WERI-Rb-1 (cell line): ENCODE data around the gene WFS1.

Source experiments
- DNase-seq: peaks from one replicate; pipeline ENCODE4 v3.0.0-alpha.2; 2020
- H3K27ac ChIP-seq: fragments of 250-450 bp; sonication (Bioruptor Pico); 2 replicates; pipeline ENCODE4 v1.5.1; 2020; ENCODE audit warnings: mild to moderate bottlenecking, moderate library complexity
- H3K27me3 ChIP-seq: fragments of 250-450 bp; sonication (Bioruptor Pico); 2 replicates; pipeline ENCODE4 v1.5.1; 2021; ENCODE audit warnings: mild to moderate bottlenecking, low read depth, moderate library complexity; ENCODE audit not compliant: insufficient read depth, severe bottlenecking
- H3K36me3 ChIP-seq: fragments of 250-450 bp; sonication (Bioruptor Pico); 2 replicates; pipeline ENCODE4 v1.5.1; 2020; ENCODE audit warnings: mild to moderate bottlenecking, moderate library complexity
- H3K4me3 ChIP-seq: 2 replicates; pipeline ENCODE4 v1.5.1; 2011; ENCODE audit warnings: low read depth, mild to moderate bottlenecking, control low read depth, low read length
- H3K9me3 ChIP-seq: fragments of 250-450 bp; sonication (Bioruptor Pico); 2 replicates; pipeline ENCODE4 v1.5.1; 2021; ENCODE audit warnings: mild to moderate bottlenecking, moderate library complexity; ENCODE audit not compliant: severe bottlenecking
- TF ChIP-seq, protein P1 (sequence below): IDR thresholded peaks from 2 replicates; pipeline ENCODE4 v1.5.1; 2011; ENCODE audit warnings: low read depth, mild to moderate bottlenecking, control low read depth, inconsistent platforms, low read length

The WFS1 gene

DNA sequence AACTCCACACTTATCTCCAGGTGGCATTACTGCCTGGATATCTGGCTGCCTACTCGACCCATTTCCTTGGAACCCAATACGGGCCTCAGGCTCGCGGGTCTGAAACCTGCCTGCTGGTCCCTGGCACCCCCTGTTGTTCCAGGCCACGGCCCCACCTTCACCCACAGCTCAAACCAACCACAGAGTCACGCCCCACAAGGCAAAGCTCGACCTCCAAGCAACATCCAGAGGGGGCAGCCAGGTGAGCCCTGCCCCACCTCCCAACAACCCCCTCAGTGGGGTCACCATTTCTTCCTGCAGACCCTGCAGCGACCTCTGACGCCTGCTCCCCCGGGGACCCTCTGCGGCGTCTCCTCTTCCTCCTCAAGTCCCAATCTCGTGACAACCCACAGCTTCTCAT, 76.2 kb downstream of the WFS1 start:
- no peaks in the 10 kb centered on the region for H3K27me3 ChIP-seq
- H3K36me3 ChIP-seq, result no peaks in the 10 kb centered on the region
- no peak for DNase-seq
- no peak overlapping the region for H3K4me3 ChIP-seq
- no peak overlapping the region for H3K27ac ChIP-seq
- H3K9me3 ChIP-seq, result peaks cover 5% of the 10 kb centered on the region
- TF ChIP-seq, protein P1, sequence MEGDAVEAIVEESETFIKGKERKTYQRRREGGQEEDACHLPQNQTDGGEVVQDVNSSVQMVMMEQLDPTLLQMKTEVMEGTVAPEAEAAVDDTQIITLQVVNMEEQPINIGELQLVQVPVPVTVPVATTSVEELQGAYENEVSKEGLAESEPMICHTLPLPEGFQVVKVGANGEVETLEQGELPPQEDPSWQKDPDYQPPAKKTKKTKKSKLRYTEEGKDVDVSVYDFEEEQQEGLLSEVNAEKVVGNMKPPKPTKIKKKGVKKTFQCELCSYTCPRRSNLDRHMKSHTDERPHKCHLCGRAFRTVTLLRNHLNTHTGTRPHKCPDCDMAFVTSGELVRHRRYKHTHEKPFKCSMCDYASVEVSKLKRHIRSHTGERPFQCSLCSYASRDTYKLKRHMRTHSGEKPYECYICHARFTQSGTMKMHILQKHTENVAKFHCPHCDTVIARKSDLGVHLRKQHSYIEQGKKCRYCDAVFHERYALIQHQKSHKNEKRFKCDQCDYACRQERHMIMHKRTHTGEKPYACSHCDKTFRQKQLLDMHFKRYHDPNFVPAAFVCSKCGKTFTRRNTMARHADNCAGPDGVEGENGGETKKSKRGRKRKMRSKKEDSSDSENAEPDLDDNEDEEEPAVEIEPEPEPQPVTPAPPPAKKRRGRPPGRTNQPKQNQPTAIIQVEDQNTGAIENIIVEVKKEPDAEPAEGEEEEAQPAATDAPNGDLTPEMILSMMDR, result no peak

DNA sequence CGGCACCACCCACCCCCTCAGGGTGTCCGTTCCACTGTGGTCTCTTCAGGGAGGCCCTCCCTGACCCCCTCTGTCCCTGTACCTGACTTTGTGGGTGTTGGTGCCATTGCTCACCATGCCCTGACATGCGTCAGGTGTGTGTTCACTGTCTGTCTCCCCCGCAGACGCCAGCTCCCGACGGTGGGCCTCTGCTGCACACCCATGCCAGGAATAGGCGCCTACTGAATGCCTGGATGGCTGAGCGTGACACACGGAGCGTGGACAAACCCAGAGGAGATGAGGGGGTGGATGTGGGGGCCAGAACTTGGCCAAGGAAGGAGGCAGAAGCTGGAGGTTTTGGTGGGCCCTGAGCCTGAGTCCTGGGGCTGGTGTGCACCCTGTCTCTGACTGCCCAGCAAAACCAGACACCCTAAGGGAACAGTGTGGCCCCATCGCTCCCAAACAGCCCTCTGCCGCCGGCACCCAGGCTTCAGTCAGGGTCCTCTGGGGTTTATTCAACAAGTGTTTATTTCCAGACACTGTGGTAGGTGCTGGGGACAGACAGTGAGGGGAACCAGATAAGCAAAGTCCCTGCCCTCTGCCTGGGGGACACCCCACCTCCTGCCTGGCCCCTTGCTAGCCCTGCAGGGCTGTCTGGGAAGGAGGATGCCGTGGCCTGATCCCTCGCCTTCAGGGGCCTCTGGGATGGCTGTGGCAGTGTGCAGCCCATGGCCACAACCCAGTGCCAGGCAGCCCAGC, 76.9 kb downstream of the WFS1 start:
- TF ChIP-seq, protein P1, result no peak
- no peaks in the 10 kb centered on the region for H3K36me3 ChIP-seq
- H3K27ac ChIP-seq, result no peak overlapping the region
- H3K27me3 ChIP-seq, result no peaks in the 10 kb centered on the region
- no peak overlapping the region for H3K4me3 ChIP-seq
- no peak for DNase-seq
- H3K9me3 ChIP-seq, result peaks cover 5% of the 10 kb centered on the region

DNA sequence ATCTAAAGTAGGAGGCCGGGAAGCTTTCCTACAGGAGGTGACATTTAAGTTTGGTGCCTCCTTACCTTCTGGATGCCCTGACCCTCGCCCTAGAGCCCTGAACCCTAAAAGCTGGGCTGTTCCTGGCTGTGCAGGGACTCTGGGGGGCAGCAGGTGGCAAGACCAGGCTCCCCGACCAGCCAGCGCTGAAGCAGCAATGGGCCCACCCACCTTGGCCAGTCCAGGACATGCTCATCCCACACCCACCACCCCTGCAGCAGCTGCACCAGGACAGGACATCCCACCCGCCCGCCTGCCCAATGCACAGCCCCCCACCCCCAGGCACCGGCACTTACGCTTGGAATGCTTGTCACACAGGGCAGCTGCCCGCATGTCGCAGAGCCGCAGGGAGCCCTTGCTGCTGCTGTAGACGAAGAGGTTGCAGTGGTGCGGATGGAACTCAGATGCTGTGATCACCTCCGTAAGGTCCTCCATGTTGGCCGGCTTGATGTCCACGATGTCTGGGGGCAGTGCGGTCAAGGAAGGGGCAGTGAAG, 77.9 kb downstream of the WFS1 start:
- Histone ChIP-seq H3K27ac (no peak overlapping the region), H3K27me3 (no peaks in the 10 kb centered on the region), H3K36me3 (no peaks in the 10 kb centered on the region), H3K9me3 (peaks cover 5% of the 10 kb centered on the region), H3K4me3 (no peak overlapping the region)
- TF ChIP-seq, protein P1, result no peak
- DNase-seq, result no peak

DNA sequence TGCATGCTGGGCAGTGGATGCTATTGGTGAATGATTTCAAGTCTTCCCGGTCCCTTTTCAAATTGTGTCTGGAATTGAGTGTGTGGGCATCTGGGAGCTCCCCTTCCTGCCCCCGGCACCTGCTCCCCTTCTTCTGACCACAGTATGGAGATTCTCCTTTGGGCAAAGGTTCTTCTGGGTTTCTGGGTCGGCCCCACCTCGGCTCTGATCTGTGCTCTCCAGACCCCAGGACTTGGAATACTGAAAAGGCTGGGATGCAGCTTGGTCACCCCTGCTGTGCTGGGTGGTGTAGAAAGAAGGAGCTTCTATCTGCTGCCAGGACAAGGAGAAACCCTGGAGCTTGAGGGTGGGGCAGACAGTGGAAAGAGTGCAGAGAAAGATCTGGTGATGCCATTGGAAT, 78.8 kb downstream of the WFS1 start:
- TF ChIP-seq, protein P1, result no peak
- no peak overlapping the region for H3K4me3 ChIP-seq
- H3K9me3 ChIP-seq, result peaks cover 5% of the 10 kb centered on the region
- H3K36me3 ChIP-seq, result no peaks in the 10 kb centered on the region
- no peak for DNase-seq
- H3K27me3 ChIP-seq, result no peaks in the 10 kb centered on the region
- H3K27ac ChIP-seq, result no peak overlapping the region

DNA sequence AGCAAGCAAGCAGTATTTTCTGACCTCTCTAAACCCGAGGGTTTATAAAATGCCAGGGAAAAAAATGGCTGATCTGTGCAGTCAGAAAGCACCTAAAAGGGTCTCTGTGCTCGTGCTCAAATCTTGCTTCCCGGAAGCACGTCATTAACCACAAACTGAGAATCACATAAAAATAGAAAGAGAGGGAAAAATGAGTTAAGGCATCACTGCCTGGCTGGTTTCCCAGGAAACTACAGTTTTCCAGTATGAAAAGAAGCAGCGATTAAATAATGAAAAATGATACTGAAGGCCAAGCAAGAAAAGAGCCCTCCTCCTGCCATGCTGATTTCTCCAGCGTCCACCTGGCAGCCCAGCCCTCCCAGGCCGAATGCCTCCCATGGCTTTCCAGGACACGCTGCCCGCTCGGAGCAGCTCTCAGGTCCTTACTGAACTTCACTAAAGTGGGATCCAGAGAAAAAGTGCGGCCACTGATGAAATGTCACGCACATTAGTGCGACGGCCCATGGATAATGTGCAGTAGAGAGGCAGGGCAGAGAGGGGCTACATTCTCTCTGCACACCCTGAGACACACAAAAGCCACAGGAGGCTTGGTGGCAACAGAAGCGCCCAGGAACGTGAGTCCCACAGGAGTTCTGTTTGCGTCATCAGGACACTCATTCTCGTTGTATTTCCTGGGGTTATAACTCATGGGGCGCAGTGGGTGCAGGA, 80.4 kb downstream of the WFS1 start:
- no peak overlapping the region for H3K4me3 ChIP-seq
- H3K27me3 ChIP-seq, result no peaks in the 10 kb centered on the region
- no peak for DNase-seq
- H3K27ac ChIP-seq, result no peak overlapping the region
- peaks cover 5% of the 10 kb centered on the region for H3K9me3 ChIP-seq
- H3K36me3 ChIP-seq, result no peaks in the 10 kb centered on the region
- TF ChIP-seq, protein P1, result no peak
